Thoracic aorta (tissue), 2 donors: ENCODE data around the gene NCKAP5. TPM values are rescaled to one million over a fixed set of nuclear protein-coding genes. Genes with fewer than 3 reads are reported as not detected.
A peak's percentile ranks its signal among the peaks of the same experiment; 100 is the strongest.

ENCODE experiments used
- ATAC-seq: fragments of 150-250 bp; one replicate; pipeline ENCODE4 v1.8.0; 2017; ENCODE audit warnings: low read depth; ENCODE audit not compliant: insufficient number of reproducible peaks, low FRiP score
- DNase-seq: peaks from one replicate; pipeline ENCODE4 v3.0.0-alpha.2; 2020; ENCODE audit warnings: low spot score
- H3K27ac ChIP-seq, 2 donors: fragments of 200-600 bp; sonication (generic); 1 replicate in 1 of 2; 2 replicates in 1 of 2; pipeline ENCODE4 v1.5.1; 2016; ENCODE audit warnings: mild to moderate bottlenecking in 2 of 2, moderate library complexity in 2 of 2
- H3K27me3 ChIP-seq: fragments of 200-600 bp; sonication (generic); replicated peaks from 2 replicates; pipeline ENCODE4 v1.6.0; 2016; ENCODE audit warnings: mild to moderate bottlenecking; ENCODE audit not compliant: insufficient read depth
- H3K36me3 ChIP-seq: fragments of 200-600 bp; sonication (generic); one replicate; pipeline ENCODE4 v1.5.1; 2016
- H3K4me1 ChIP-seq, 2 donors: fragments of 200-600 bp; sonication (generic); 1 replicate in 1 of 2; 2 replicates in 1 of 2; pipeline versions ENCODE4 v1.5.1 to v1.6.0; 2016; ENCODE audit warnings: low read depth in 2 of 2, mild to moderate bottlenecking in 1 of 2; ENCODE audit not compliant: control insufficient read depth in 1 of 2
- H3K4me3 ChIP-seq: fragments of 200-600 bp; sonication (generic); 2 replicates; pipeline ENCODE4 v1.5.1; 2016; ENCODE audit warnings: mild to moderate bottlenecking
- H3K9me3 ChIP-seq: fragments of 200-600 bp; sonication (generic); 2 replicates; pipeline ENCODE4 v1.5.1; 2016
- total RNA-seq, 2 donors: library from RNA; depleted of rRNA; stranded (reverse); fragments of >200 nt; gene quantifications; one replicate each; pipeline versions ENCODE4 v1.1.0 to v1.2.3, GENCODE V29; 2016
- TF ChIP-seq, protein P1 (sequence below): fragments of 200-600 bp; sonication (generic); IDR thresholded peaks from one replicate; pipeline ENCODE4 v1.5.1; 2019; ENCODE audit warnings: antibody characterized with exemption

Gene NCKAP5
- total RNA-seq = 1 to 10 TPM; 1.2 to 1.9 TPM

DNA sequence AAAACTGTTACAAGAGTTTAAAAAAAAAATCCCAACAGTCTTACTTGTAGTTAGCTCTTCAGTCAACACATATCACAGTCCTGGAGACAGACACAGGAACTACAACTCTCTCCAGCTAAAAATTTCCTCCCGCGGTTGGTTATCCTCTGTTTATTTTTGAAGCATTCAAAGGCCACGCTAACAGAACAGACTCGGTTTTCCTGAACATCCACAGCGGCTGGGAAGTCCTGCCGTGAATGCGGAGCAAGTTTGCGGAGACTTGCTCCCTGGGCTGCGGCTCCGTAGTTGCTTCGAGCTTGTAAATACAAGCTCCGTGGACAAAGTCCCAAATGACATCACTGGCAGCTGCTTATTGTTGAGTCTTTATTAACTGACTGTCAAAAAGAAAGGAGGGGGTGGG lies at the start of gene NCKAP5:
NCKAP5 (minus strand) TSS at position 292 of the 400 bp plus-strand sequence. CDS start 50,937 bp downstream, outside the sequence.
- ATAC-seq (no peak), DNase-seq (no peak)
- TF ChIP-seq, protein P1, sequence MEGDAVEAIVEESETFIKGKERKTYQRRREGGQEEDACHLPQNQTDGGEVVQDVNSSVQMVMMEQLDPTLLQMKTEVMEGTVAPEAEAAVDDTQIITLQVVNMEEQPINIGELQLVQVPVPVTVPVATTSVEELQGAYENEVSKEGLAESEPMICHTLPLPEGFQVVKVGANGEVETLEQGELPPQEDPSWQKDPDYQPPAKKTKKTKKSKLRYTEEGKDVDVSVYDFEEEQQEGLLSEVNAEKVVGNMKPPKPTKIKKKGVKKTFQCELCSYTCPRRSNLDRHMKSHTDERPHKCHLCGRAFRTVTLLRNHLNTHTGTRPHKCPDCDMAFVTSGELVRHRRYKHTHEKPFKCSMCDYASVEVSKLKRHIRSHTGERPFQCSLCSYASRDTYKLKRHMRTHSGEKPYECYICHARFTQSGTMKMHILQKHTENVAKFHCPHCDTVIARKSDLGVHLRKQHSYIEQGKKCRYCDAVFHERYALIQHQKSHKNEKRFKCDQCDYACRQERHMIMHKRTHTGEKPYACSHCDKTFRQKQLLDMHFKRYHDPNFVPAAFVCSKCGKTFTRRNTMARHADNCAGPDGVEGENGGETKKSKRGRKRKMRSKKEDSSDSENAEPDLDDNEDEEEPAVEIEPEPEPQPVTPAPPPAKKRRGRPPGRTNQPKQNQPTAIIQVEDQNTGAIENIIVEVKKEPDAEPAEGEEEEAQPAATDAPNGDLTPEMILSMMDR = no peak
- Histone ChIP-seq H3K36me3 (no peaks in the 10 kb centered on the region), H3K27me3 (no peaks in the 10 kb centered on the region), H3K4me1 (no peaks in the 10 kb centered on the region), H3K27ac (no peak within 1 kb of the TSS), H3K9me3 (no peaks in the 10 kb centered on the region), H3K4me3 (peak within 1 kb of the TSS; percentile 33)

DNA sequence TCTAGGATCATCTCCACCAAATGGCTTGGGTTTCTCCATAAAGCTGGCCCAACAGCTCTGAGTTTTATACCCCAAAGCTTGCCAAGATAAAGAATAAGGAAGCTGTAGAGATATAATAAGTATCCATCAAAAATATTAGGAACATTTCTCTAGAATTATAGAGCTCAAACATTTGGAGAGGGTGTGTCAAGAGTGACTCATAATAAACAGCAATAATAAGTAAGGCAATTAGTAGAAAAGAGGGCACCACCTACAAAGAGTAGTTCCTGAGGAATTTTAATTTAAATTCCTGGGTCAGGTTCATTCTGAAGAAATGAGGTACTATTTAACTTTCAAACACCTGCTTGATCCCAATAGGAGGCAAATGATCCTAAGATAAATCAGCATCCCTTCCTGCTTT lies 41.4 kb upstream of the NCKAP5 start:
- H3K4me1 ChIP-seq = no peaks in the 10 kb centered on the region
- ATAC-seq = no peak
- TF ChIP-seq, protein P1 = no peak
- no peak overlapping the region for H3K4me3 ChIP-seq
- no peak for DNase-seq
- no peaks in the 10 kb centered on the region for H3K9me3 ChIP-seq
- H3K27ac ChIP-seq = no peak overlapping the region
- H3K36me3 ChIP-seq = no peaks in the 10 kb centered on the region
- H3K27me3 ChIP-seq = no peaks in the 10 kb centered on the region

DNA sequence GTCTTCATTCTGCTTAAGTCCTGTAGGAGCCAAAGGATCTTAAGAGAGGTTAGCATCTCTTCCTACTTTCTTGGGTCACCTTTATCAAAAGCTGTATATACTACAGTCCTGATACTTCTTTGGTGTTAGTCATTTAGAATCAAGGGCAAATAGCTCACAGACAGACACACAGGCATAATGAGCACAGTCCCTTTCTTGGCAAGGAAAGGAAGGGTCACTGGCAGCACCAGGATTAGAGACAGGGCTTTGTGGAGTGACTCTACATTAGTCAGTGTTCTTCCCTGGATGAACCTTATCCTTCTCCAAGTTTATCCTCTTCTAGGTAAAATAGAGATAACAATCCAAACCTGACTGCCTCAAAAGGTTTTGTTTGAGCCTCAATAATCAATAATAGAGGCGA lies 40.0 kb upstream of the NCKAP5 start:
- Histone ChIP-seq H3K36me3 (no peaks in the 10 kb centered on the region), H3K4me1 (no peaks in the 10 kb centered on the region), H3K27ac (no peak overlapping the region), H3K9me3 (no peaks in the 10 kb centered on the region), H3K4me3 (no peak overlapping the region), H3K27me3 (no peaks in the 10 kb centered on the region)
- DNase-seq (no peak), ATAC-seq (no peak)
- TF ChIP-seq, protein P1 = no peak

DNA sequence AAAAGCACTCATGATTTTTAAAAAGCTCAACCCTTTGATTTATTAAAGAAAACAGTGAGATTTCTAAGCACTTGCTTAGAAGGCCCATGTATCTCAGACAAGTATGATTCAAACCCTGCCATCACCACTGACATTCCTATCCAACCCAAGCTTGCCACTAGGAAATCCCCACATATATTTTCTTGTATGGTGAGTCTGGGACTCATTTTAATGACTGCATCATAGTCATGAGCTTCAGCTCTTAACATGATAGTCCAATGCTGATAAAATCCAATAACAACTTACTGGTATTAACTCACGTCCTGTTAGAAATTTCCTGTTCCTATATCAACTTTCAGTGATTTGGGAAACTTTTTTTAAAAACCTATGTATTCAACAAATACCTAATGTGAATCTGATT lies 39.4 kb upstream of the NCKAP5 start:
- H3K27ac ChIP-seq = no peak overlapping the region
- no peaks in the 10 kb centered on the region for H3K27me3 ChIP-seq
- no peak for DNase-seq
- H3K36me3 ChIP-seq = no peaks in the 10 kb centered on the region
- H3K9me3 ChIP-seq = no peaks in the 10 kb centered on the region
- no peak overlapping the region for H3K4me3 ChIP-seq
- no peak for ATAC-seq
- TF ChIP-seq, protein P1 = no peak
- no peaks in the 10 kb centered on the region for H3K4me1 ChIP-seq

DNA sequence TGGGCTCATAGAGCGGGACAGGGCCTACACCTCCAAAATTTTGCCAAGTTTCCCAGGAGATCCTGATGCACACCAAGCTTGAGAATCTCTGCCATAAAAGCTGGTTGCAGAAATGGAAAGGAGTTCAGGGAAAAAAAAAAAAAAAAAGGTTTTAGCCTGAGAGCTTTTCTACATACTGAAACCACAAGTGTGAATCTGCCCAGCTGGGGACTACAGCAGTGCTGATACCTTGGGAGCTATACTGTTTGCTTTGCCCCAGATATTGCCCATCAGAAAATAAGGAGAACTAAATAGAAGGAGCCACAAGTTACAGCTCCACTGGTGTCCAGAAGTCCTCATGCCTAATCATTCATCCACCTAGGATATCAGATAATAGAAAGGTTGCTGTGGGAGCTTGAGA lies 38.4 kb upstream of the NCKAP5 start:
- Histone ChIP-seq H3K4me3 (no peak overlapping the region), H3K9me3 (no peaks in the 10 kb centered on the region), H3K36me3 (no peaks in the 10 kb centered on the region), H3K4me1 (no peaks in the 10 kb centered on the region), H3K27me3 (no peaks in the 10 kb centered on the region), H3K27ac (no peak overlapping the region)
- DNase-seq = no peak
- TF ChIP-seq, protein P1 = no peak
- no peak for ATAC-seq
